Endothelial cell of umbilical vein (primary cell): ENCODE measurements around the gene CYTH1. TPM values are rescaled to one million over a fixed set of nuclear protein-coding genes. Genes with fewer than 3 reads are reported as not detected.

Experiments used
- BruUV-seq: library from RNA; stranded (reverse); fragments of 400-500 nt; replicated peaks from 2 replicates; lab custom pipeline; 2021; lab: Mats Ljungman, UMichigan
- CTCF ChIA-PET: fragments of 300-600, 350-600 bp; sonication (Branson Sonifier 250); formaldehyde crosslinking; loops from one replicate; lab custom pipeline; 2021; ENCODE audit warnings: antibody characterized with exemption, inconsistent platforms; lab: Charles Lee
- POLR2A ChIA-PET: fragments of 300-600, 350-600 bp; sonication (Branson Sonifier 250); formaldehyde crosslinking; loops from one replicate; lab custom pipeline; 2021; ENCODE audit warnings: antibody characterized with exemption, inconsistent platforms; lab: Charles Lee
- DNase-seq: peaks from one replicate; pipeline ENCODE4 v3.0.0-alpha.2; 2011; ENCODE audit warnings: low read depth, low spot score
- FAIRE-seq: peaks from 2 replicates; lab custom pipeline; 2011; peaks lifted over from hg19 to GRCh38; lab: Jason Lieb, UNC
- H2AFZ ChIP-seq: 2 replicates; pipeline ENCODE4 v1.6.0; 2012; ENCODE audit warnings: low read depth, low read length, control low read depth, inconsistent platforms
- H3K27ac ChIP-seq: 2 replicates; pipeline ENCODE4 v1.5.1; 2011; ENCODE audit warnings: low read depth, mild to moderate bottlenecking, control low read depth, low read length, moderate library complexity; ENCODE audit not compliant: insufficient read depth
- H3K27me3 ChIP-seq, 2 experiments: 2 replicates each; pipeline versions ENCODE4 v1.6.0 to v1.6.1; 2011; ENCODE audit warnings: low read length in 2 of 2, mixed read lengths in 1 of 2; ENCODE audit not compliant: control insufficient read depth in 2 of 2, insufficient read depth in 2 of 2
- H3K36me3 ChIP-seq, 2 experiments: 2 replicates in 1 of 2; 3 replicates in 1 of 2; pipeline ENCODE4 v1.5.1; 2011; ENCODE audit warnings: low read length in 2 of 2, mild to moderate bottlenecking in 1 of 2, moderate library complexity in 1 of 2; ENCODE audit not compliant: control insufficient read depth in 2 of 2, insufficient read depth in 2 of 2; ENCODE audit errors: extremely low read depth in 1 of 2
- H3K4me1 ChIP-seq: 3 replicates; pipeline ENCODE4 v1.5.1; 2011; ENCODE audit warnings: mild to moderate bottlenecking, low read length; ENCODE audit not compliant: control insufficient read depth, insufficient read depth; ENCODE audit errors: extremely low read depth
- H3K4me2 ChIP-seq: 2 replicates; pipeline ENCODE4 v1.6.1; 2011; ENCODE audit warnings: low read length, control low read depth, mixed read lengths; ENCODE audit not compliant: insufficient read depth
- H3K4me3 ChIP-seq, 3 experiments: fragments of 200-600 bp in 1 of 3; sonication (generic), shearing (Covaris generic) in 1 of 3; replicated peaks in 1 of 3; 2 replicates each; pipeline ENCODE4 v1.5.1; 2011 to 2016; ENCODE audit warnings: control low read depth in 3 of 3, low read length in 3 of 3, mild to moderate bottlenecking in 2 of 3, inconsistent platforms in 1 of 3, low read depth in 1 of 3, moderate library complexity in 1 of 3; ENCODE audit not compliant: insufficient read depth in 1 of 3
- H3K79me2 ChIP-seq: 2 replicates; pipeline ENCODE4 v1.6.0; 2012; ENCODE audit warnings: low read length, inconsistent platforms; ENCODE audit not compliant: control insufficient read depth, insufficient read depth
- H3K9ac ChIP-seq: replicated peaks from 2 replicates; pipeline ENCODE3; 2011; ENCODE audit warnings: low read length, control low read depth; ENCODE audit not compliant: insufficient read depth; ENCODE audit errors: extremely low read depth
- H3K9me1 ChIP-seq: replicated peaks from 3 replicates; pipeline ENCODE4 v1.6.0; 2011; ENCODE audit warnings: mild to moderate bottlenecking, low read length; ENCODE audit not compliant: control insufficient read depth, insufficient read depth; ENCODE audit errors: extremely low read depth
- H3K9me3 ChIP-seq: replicated peaks from 2 replicates; pipeline ENCODE4 v1.5.1; 2012; ENCODE audit warnings: low read length, inconsistent platforms; ENCODE audit not compliant: control insufficient read depth, insufficient read depth
- H4K20me1 ChIP-seq: replicated peaks from 2 replicates; pipeline ENCODE3; 2011; ENCODE audit warnings: mild to moderate bottlenecking, low read length; ENCODE audit not compliant: control insufficient read depth, insufficient read depth; ENCODE audit errors: extremely low read depth
- EZH2 ChIP-seq: IDR thresholded peaks from 2 replicates; pipeline ENCODE4 v1.6.1; 2012; ENCODE audit warnings: borderline replicate concordance, low read depth, mild to moderate bottlenecking, moderate library complexity, low read length, inconsistent platforms; ENCODE audit not compliant: severe bottlenecking
- FOS ChIP-seq: IDR thresholded peaks from 2 replicates; pipeline ENCODE4 v1.6.1; 2011; ENCODE audit warnings: mild to moderate bottlenecking, low read length, moderate library complexity, borderline replicate concordance; ENCODE audit not compliant: insufficient read depth
- GATA2 ChIP-seq: IDR thresholded peaks from 2 replicates; pipeline ENCODE4 v1.7.0; 2011; ENCODE audit warnings: low read depth, mild to moderate bottlenecking, moderate library complexity, mixed read lengths, low read length; ENCODE audit not compliant: insufficient read length, insufficient read depth
- JUN ChIP-seq: IDR thresholded peaks from 2 replicates; pipeline ENCODE4 v1.6.1; 2011; ENCODE audit warnings: borderline replicate concordance, low read depth; ENCODE audit not compliant: insufficient read length, insufficient read depth
- MYC ChIP-seq: IDR thresholded peaks from one replicate; pipeline ENCODE4 v1.6.1; 2011; ENCODE audit warnings: mild to moderate bottlenecking, low read depth, low read length
- POLR2A ChIP-seq: IDR thresholded peaks from 2 replicates; pipeline ENCODE4 v1.6.1; 2012; ENCODE audit warnings: low read depth, mild to moderate bottlenecking, control low read depth, low read length
- POLR2AphosphoS5 ChIP-seq: IDR thresholded peaks from 2 replicates; pipeline ENCODE4 v1.6.1; 2012; ENCODE audit warnings: low read depth, mild to moderate bottlenecking, control low read depth, low read length, moderate library complexity; ENCODE audit not compliant: insufficient read depth
- dilution Hi-C: fragments of 300-500 bp; cut with MboI; formaldehyde crosslinking; loops from one replicate; pipeline ENCODE4 v1.15.0; 2019; ENCODE audit warnings: low sequenced_read_pairs; ENCODE audit not compliant: extremely low pct_ligation_motif_present
- intact Hi-C: fragments of 100-400 bp; cut with micrococcal nuclease; formaldehyde crosslinking; loops from one replicate; pipeline ENCODE4 v1.10.0; 2022
- polyA plus RNA-seq, 4 experiments: library from polyadenylated mRNA; depleted of rRNA in 3 of 4; stranded (reverse) in 3 of 4; unstranded in 1 of 4; fragments of >200 nt; gene quantifications; 2 replicates each; pipeline versions ENCODE4 v1.2.1 to v1.2.3, GENCODE V29; 2011 to 2012; ENCODE audit warnings: missing spikeins in 1 of 4
- total RNA-seq: library from RNA; stranded (reverse); gene quantifications from 2 replicates; pipeline ENCODE4 v1.2.3, GENCODE V29; 2021
- TF ChIP-seq, protein P1 (sequence below): IDR thresholded peaks from 2 replicates; pipeline ENCODE4 v1.6.1; 2011; ENCODE audit not compliant: insufficient read depth, insufficient read length
- TF ChIP-seq, protein P2 (sequence below), 2 donors: IDR thresholded peaks; 1 replicate in 1 of 2; 2 replicates in 1 of 2; pipeline ENCODE4 v1.5.1; 2011; ENCODE audit warnings: low read length in 2 of 2, mild to moderate bottlenecking in 2 of 2, moderate library complexity in 2 of 2, control low read depth in 1 of 2, inconsistent platforms in 1 of 2, low read depth in 1 of 2; ENCODE audit not compliant: insufficient read depth in 1 of 2; ENCODE audit errors: extremely low read depth in 1 of 2

The CYTH1 gene
- total and polyA plus RNA-seq, 2 donors (not counting 3 experiments of a cell fraction or from before 2014, with no cell fraction given) = 35.9 to 49.9 TPM

- no peak overlapping the region for H3K4me3 ChIP-seq
- TF ChIP-seq, protein P1, sequence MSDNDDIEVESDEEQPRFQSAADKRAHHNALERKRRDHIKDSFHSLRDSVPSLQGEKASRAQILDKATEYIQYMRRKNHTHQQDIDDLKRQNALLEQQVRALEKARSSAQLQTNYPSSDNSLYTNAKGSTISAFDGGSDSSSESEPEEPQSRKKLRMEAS = no peak
- TF ChIP-seq, protein P2, sequence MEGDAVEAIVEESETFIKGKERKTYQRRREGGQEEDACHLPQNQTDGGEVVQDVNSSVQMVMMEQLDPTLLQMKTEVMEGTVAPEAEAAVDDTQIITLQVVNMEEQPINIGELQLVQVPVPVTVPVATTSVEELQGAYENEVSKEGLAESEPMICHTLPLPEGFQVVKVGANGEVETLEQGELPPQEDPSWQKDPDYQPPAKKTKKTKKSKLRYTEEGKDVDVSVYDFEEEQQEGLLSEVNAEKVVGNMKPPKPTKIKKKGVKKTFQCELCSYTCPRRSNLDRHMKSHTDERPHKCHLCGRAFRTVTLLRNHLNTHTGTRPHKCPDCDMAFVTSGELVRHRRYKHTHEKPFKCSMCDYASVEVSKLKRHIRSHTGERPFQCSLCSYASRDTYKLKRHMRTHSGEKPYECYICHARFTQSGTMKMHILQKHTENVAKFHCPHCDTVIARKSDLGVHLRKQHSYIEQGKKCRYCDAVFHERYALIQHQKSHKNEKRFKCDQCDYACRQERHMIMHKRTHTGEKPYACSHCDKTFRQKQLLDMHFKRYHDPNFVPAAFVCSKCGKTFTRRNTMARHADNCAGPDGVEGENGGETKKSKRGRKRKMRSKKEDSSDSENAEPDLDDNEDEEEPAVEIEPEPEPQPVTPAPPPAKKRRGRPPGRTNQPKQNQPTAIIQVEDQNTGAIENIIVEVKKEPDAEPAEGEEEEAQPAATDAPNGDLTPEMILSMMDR (IDR thresholded peaks at IDR 0.05; ENCODE audit: extremely low read depth in 1 of 2, insufficient read depth in 1 of 2, low read depth in 1 of 2, low read length in 2 of 2) = no peak
- TF ChIP-seq FOS (no peak), POLR2A (no peak), POLR2AphosphoS5 (no peak), GATA2 (no peak), EZH2 (no peak), MYC (no peak), JUN (no peak)
- H3K79me2 ChIP-seq = no peaks in the 10 kb centered on the region
- intact Hi-C loops = no loop called here
- no peak overlapping the region for H2AFZ ChIP-seq
- H3K4me1 ChIP-seq = no peaks in the 10 kb centered on the region
- H3K9ac ChIP-seq = no peak overlapping the region
- ChIA-PET CTCF (no interaction called here), POLR2A (no interaction called here)
- no peaks in the 10 kb centered on the region for H3K9me3 ChIP-seq
- H4K20me1 ChIP-seq = no peaks in the 10 kb centered on the region
- no peaks in the 10 kb centered on the region for H3K9me1 ChIP-seq
- H3K27ac ChIP-seq = no peak overlapping the region
- FAIRE-seq = no peak
- dilution Hi-C loops = no loop called here
- H3K4me2 ChIP-seq = no peak overlapping the region
- H3K27me3 ChIP-seq = no peaks in the 10 kb centered on the region
- H3K36me3 ChIP-seq = peaks cover 18% of the 10 kb centered on the region in 2 experiments
- DNase-seq = no peak
- no TSS peak for BruUV-seq
These were observed 87.1 kb downstream of the CYTH1 start for GRCh38 chr17:78694805-78695531.
